ENCODE results near the gene MFRP. TPM values are rescaled to one million over a fixed set of nuclear protein-coding genes. Genes with fewer than 3 reads are reported as not detected.
A peak's percentile ranks its signal among the peaks of the same experiment; 100 is the strongest.

The MFRP gene
- total RNA-seq, 1 experiment from 2014 or later: not detected

DNA sequence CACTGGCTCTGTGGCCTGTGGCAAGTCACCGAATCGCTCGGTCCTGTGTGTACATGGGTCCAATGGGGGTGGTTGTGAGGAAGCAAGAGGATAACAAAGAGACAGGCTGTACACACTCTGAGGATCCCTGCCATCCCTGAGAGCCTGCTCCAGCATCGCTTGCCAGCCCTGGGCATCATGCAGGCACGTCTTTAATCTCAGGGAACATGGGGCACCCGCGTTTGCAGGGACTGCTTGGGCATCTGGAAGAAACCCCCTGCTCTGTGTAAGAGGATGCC is 4.5 kb downstream of the MFRP start:
- no peak for DNase-seq (ENCODE audit: low read depth)
- in situ Hi-C loops (cut with HindIII; ENCODE audit: low pct_unique_long_range_greater_than_20kb, low sequenced_read_pairs): no loop called here

GRCh38 chr11:119341222-119342022 is 5.1 kb downstream of the MFRP start:
- in situ Hi-C loops (cut with HindIII; ENCODE audit: low pct_unique_long_range_greater_than_20kb, low sequenced_read_pairs): no loop called here

GRCh38 chr11:119340335-119341221 is 5.9 kb downstream of the MFRP start, which contains the start of gene C1QTNF5:
TSS of gene C1QTNF5 (minus strand) at chr11:119340883. CDS start at chr11:119340397, 486 bp downstream.
- no peak for DNase-seq (ENCODE audit: low read depth)
- in situ Hi-C loops (cut with HindIII; ENCODE audit: low pct_unique_long_range_greater_than_20kb, low sequenced_read_pairs): no loop called here

More at GRCh38 chr11:119341222-119342022, 5.1 kb downstream of the MFRP start:
- DNase-seq (ENCODE audit: low read depth): no peak

DNA sequence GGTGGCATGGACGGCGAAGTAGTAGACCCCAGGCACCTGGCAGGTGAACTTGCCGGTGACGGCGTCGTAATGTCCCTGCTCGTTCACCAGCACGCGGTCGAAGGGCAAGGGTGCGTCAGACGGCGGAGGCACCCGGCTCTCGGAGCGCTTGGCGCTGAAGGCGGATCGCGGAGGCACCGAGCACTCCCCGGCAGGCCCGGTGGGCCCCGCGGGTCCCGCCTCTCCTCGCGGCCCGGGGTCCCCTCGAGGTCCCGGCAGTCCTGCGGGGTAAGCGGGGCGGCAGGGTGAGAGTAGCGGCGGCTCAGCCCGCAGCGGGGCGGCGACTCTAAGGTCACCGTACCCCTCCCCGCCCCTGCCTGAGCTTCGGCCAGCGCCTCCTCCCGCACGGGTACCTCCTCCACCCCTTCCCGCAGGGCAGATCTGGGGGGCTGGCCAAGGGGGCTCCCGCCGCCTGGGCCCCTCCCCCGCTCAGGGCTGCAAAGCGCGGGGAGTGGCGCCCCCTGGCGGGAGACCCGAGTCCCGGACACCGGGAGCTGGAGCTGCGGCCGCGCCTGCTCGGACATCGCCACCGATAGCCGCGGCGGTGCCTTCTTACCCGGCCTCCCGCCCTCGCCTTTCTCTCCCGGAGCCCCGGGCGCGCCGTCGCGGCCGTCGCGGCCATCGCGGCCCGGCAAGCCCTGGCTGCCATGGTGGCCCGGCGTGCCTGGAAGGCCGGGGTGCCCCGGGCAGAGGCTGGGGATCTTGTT is 6.7 kb downstream of the MFRP start:
- DNase-seq (ENCODE audit: low read depth): peak; percentile 27
- in situ Hi-C loops (cut with HindIII; ENCODE audit: low pct_unique_long_range_greater_than_20kb, low sequenced_read_pairs): no loop called here

DNA sequence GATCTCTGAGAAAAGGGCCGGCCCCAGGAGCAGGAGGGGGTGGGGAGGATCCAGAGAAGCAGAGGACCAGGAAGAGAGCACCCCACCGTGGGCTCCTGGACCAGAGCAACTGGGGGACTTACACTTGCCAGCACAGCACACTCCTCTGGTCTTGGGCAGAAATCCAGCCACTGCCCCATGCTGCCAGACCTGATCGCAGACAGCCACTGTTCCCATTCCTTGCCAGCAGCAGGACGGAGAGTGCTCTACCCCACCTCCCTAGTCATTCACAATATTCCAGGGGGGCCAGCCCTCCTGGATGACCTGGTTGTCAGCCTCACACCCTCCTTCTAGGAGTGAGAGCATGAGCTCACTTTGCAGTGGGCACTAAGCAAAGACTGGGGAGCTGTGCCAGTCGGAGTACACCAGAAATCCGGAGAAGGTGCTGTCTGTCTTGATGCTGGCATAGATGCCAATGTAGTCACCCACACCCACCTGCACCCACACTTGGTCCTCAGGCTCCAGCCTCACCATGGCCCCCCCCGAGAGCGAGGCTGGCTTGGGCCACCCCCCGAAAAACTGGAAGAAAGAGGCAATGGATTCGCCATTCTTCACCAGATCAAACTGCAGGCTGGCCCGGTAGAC is 7.4 kb downstream of the MFRP start:
- DNase-seq (ENCODE audit: low read depth): no peak
- in situ Hi-C loops (cut with HindIII; ENCODE audit: low pct_unique_long_range_greater_than_20kb, low sequenced_read_pairs): no loop called here

- in situ Hi-C loops (cut with HindIII; ENCODE audit: low pct_unique_long_range_greater_than_20kb, low sequenced_read_pairs): no loop called here
- peak; percentile 51 for DNase-seq (ENCODE audit: low read depth)
These were observed 8.1 kb downstream of the MFRP start for GRCh38 chr11:119338318-119338890.

GRCh38 chr11:119337581-119338317 is 8.8 kb downstream of the MFRP start:
- no peak for DNase-seq (ENCODE audit: low read depth)
- in situ Hi-C loops (cut with HindIII; ENCODE audit: low pct_unique_long_range_greater_than_20kb, low sequenced_read_pairs): no loop called here

GRCh38 chr11:119336744-119337469 is 9.6 kb downstream of the MFRP start:
- in situ Hi-C loops (cut with HindIII; ENCODE audit: low pct_unique_long_range_greater_than_20kb, low sequenced_read_pairs): no loop called here
- DNase-seq (ENCODE audit: low read depth): no peak

DNA sequence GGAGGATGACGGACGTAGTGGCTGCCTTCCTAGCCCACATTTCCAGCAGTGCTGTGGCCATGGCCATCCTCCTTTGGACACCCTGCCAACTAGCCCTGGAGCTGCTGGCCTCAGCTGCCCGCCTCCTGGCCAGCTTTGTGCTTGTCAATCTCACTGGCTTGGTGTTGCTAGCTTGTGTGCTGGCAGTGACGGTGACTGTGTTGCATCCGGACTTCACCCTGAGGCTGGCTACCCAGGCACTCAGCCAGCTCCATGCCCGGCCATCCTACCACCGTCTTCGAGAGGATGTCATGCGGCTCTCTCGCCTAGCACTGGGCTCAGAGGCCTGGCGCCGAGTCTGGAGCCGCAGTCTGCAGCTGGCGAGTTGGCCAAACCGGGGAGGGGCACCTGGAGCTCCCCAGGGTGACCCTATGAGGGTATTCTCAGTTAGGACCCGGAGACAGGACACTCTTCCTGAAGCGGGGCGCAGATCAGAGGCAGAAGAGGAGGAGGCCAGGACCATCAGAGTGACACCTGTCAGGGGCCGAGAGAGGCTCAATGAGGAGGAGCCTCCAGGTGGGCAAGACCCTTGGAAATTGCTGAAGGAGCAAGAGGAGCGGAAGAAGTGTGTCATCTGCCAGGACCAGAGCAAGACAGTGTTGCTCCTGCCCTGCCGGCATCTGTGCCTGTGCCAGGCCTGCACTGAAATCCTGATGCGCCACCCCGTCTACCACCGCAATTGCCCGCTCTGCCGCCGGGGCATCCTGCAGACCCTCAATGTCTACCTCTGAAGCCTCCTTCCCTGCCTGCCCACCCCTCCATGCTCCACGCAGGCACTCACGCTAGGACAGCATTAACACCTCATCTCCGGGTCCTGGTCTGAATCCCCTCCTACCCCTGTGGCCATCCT is 10.6 kb downstream of the MFRP start:
- in situ Hi-C loops (cut with HindIII; ENCODE audit: low pct_unique_long_range_greater_than_20kb, low sequenced_read_pairs): no loop called here

GRCh38 chr11:119335091-119335654 is 11.3 kb downstream of the MFRP start:
- no peak for DNase-seq (ENCODE audit: low read depth)
- in situ Hi-C loops (cut with HindIII; ENCODE audit: low pct_unique_long_range_greater_than_20kb, low sequenced_read_pairs): no loop called here

More for the DNA sequence above, 10.6 kb downstream of the MFRP start:
- no peak for DNase-seq (ENCODE audit: low read depth)

DNA sequence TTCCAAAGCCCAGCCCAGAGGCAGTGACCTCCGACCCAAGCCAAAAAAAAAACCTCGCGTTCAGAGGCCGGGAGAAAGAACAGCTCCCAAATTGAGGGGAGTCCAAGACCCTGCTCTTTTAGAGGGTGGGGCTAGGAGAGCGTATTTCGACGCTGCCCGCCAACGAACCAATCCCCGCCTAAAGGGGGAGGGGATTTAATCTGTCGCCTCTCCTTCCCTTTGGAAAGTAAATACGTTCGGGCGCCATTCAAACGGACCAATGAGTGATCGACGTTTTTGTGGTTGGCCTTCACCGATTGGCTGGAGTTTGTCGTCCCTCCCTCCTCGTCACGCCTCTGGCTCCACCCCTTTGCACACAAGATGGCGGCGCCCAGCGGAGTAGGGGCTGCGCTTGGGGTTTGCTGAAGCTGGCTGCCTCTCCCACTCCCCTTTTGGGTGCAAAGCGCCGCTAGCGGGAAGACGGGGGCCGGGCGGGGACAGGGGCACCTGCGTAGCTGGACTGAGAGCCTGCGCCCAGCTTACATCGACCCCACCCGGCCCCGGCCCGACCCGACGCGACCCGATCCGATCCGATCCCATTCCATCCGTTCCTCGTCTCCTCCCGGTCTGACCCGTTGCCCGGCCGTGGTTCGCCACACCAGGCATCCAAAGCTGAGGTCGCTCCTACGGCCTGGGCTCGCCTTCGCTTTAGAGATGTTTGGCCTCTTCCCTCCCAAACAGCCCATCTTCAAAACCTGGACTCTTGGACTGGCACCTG is 12.2 kb downstream of the MFRP start, which contains the start of gene RNF26:
RNF26 (plus strand) TSS at position 354 of the 757 bp plus-strand sequence. CDS start 596 bp downstream, outside the sequence.
- peak; percentile 96 for DNase-seq (ENCODE audit: low read depth)
- in situ Hi-C loops (cut with HindIII; ENCODE audit: low pct_unique_long_range_greater_than_20kb, low sequenced_read_pairs): no loop called here

GRCh38 chr11:119332111-119332765 is 14.3 kb downstream of the MFRP start:
- no peak for DNase-seq (ENCODE audit: low read depth)
- in situ Hi-C loops (cut with HindIII; ENCODE audit: low pct_unique_long_range_greater_than_20kb, low sequenced_read_pairs): no loop called here

DNA sequence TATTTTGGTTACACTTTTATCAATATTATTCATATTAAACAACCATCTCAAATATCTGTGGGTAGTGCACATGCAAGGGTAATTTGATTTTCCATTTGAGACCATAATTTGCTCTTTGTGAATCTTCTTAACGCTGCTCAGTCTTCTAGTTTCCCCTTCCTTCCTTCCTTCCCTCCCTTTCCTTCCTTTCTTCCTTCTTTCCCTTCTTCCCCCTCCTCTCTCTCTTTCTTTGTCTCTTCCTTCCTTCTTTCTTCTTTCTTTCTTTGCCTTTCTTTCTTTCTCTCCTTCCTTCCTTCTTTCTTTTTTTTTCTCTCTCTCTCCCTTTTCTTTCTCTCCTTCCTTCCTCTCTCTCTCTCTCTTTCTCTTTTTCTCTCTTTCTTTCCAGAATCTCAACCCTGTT is 16.3 kb downstream of the MFRP start:
- in situ Hi-C loops (cut with HindIII; ENCODE audit: low pct_unique_long_range_greater_than_20kb, low sequenced_read_pairs): no loop called here
- DNase-seq (ENCODE audit: low read depth): no peak

DNA sequence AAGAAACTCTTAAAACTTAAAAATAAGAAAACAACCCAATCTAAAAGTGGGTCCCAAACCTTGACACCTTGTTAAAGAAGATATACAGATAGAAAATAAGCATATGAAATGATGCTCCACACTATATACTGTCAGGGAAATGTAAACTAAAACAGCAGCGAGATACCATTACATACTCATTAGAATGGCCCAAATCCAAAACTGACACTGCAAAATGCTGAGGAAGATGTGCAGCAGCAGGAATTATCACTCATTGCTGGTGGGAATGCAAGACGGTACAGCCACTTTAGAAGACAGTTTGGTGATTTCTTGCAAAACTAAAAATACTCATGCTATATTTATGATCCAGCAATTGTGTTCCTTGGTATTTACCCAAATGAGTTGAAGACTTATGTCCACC is 17.2 kb downstream of the MFRP start:
- in situ Hi-C loops (cut with HindIII; ENCODE audit: low pct_unique_long_range_greater_than_20kb, low sequenced_read_pairs): no loop called here
- DNase-seq (ENCODE audit: low read depth): no peak
